Upper lobe of left lung (tissue), 4 donors: ENCODE results near the gene SMURF2.

Experiments used
- CTCF ChIP-seq, 6 experiments: fragments of 450-650 bp in 4 of 6; fragments of 200-600 bp in 2 of 6; sonication (generic) in 2 of 6; IDR thresholded peaks; one replicate each; pipeline ENCODE4 v1.5.1; 2016 to 2019; ENCODE audit warnings: antibody characterized with exemption in 6 of 6
- EP300 ChIP-seq, 4 donors: sonication (generic); formaldehyde crosslinking; IDR thresholded peaks; one replicate each; pipeline ENCODE4 v1.5.1; 2017; ENCODE audit warnings: antibody characterized with exemption in 4 of 4, control low read depth in 2 of 4
- POLR2A ChIP-seq, 4 donors: fragments of 450-650 bp; IDR thresholded peaks; one replicate each; pipeline ENCODE4 v1.5.1; 2016 to 2017; ENCODE audit warnings: antibody characterized with exemption in 4 of 4, mild to moderate bottlenecking in 2 of 4
- POLR2AphosphoS5 ChIP-seq, 2 donors: sonication (generic); formaldehyde crosslinking; IDR thresholded peaks; one replicate each; pipeline ENCODE4 v1.5.1; 2017; ENCODE audit warnings: antibody characterized with exemption in 2 of 2

GRCh38 chr17:64585146-64585545, 77.0 kb downstream of the SMURF2 start:
- TF ChIP-seq EP300 (IDR thresholded peaks at IDR 0.05), result no peak
- no peak for TF ChIP-seq CTCF (IDR thresholded peaks at IDR 0.05)
- TF ChIP-seq POLR2A (IDR thresholded peaks at IDR 0.05), result no peak
- no peak for TF ChIP-seq POLR2AphosphoS5 (IDR thresholded peaks at IDR 0.05)
